IMR-90 (cell line): ENCODE measurements around the gene PPP1R16B. TPM values are rescaled to one million over a fixed set of nuclear protein-coding genes. Genes with fewer than 3 reads are reported as not detected.

Source experiments
- ATAC-seq: fragments of 200-7000 bp; cut with Tn5 transposase; 2 replicates; pipeline ENCODE4 v1.9.1; 2020; ENCODE audit warnings: low read depth, mild to moderate bottlenecking, moderate library complexity
- BruUV-seq: library from RNA; stranded (reverse); fragments of 400-500 nt; replicated peaks from 2 replicates; lab custom pipeline; 2021; lab: Mats Ljungman, UMichigan
- CTCF ChIA-PET: fragments of 300-600 bp; formaldehyde crosslinking; extraction: SDS; loops from one replicate; lab custom pipeline; 2021; ENCODE audit warnings: antibody characterized with exemption; lab: Yijun Ruan, JAX
- POLR2A ChIA-PET: fragments of 300-600 bp; sonication (Branson Sonifier 250); formaldehyde crosslinking; loops from one replicate; lab custom pipeline; 2022; ENCODE audit warnings: antibody characterized with exemption; ENCODE audit not compliant: unreplicated experiment; lab: Charles Lee
- DNase-seq: peaks from one replicate; pipeline ENCODE4 v3.0.0; 2013
- H2AFZ ChIP-seq: replicated peaks from 2 replicates; pipeline ENCODE3; 2013; ENCODE audit warnings: low read length, mild to moderate bottlenecking; ENCODE audit not compliant: poor library complexity
- H2AK5ac ChIP-seq: 2 replicates; pipeline ENCODE4 v1.6.1; 2013; ENCODE audit warnings: low read depth, low read length, inconsistent platforms
- H2AK9ac ChIP-seq: replicated peaks from 2 replicates; pipeline ENCODE3; 2013; ENCODE audit warnings: mild to moderate bottlenecking, low read depth, low read length, moderate library complexity; ENCODE audit not compliant: poor library complexity
- H2BK120ac ChIP-seq: 2 replicates; pipeline ENCODE4 v1.6.1; 2013; ENCODE audit warnings: low read depth, low read length, inconsistent platforms
- H2BK15ac ChIP-seq: 3 replicates; pipeline ENCODE4 v1.6.1; 2013; ENCODE audit warnings: low read depth, low read length, inconsistent platforms
- H2BK20ac ChIP-seq: 2 replicates; pipeline ENCODE4 v1.6.1; 2013; ENCODE audit warnings: low read depth, mild to moderate bottlenecking, inconsistent platforms, low read length, moderate library complexity
- H2BK5ac ChIP-seq: 2 replicates; pipeline ENCODE4 v1.6.1; 2013; ENCODE audit warnings: mild to moderate bottlenecking, low read depth, low read length, inconsistent platforms; ENCODE audit not compliant: poor library complexity, severe bottlenecking
- H3K14ac ChIP-seq: replicated peaks from 2 replicates; pipeline ENCODE4 v1.6.1; 2013; ENCODE audit warnings: low read depth, low read length, inconsistent platforms
- H3K18ac ChIP-seq: 2 replicates; pipeline ENCODE4 v1.6.1; 2013; ENCODE audit warnings: low read depth, low read length, control low read depth
- H3K23ac ChIP-seq: 2 replicates; pipeline ENCODE4 v1.6.1; 2013; ENCODE audit warnings: low read depth, low read length, inconsistent platforms
- H3K27ac ChIP-seq: 2 replicates; pipeline ENCODE4 v1.5.1; 2013; ENCODE audit warnings: mild to moderate bottlenecking, control low read depth, low read length; ENCODE audit not compliant: insufficient read depth
- H3K27me3 ChIP-seq: 2 replicates; pipeline ENCODE4 v1.6.1; 2013; ENCODE audit warnings: low read length; ENCODE audit not compliant: control insufficient read depth, insufficient read depth
- H3K36me3 ChIP-seq: 2 replicates; pipeline ENCODE4 v1.6.1; 2013; ENCODE audit warnings: low read length, mixed read lengths; ENCODE audit not compliant: control insufficient read depth, insufficient read depth
- H3K4ac ChIP-seq: 2 replicates; pipeline ENCODE4 v1.6.1; 2013; ENCODE audit warnings: low read depth, low read length, inconsistent platforms
- H3K4me1 ChIP-seq: 2 replicates; pipeline ENCODE4 v1.6.1; 2013; ENCODE audit warnings: low read length, mixed read lengths; ENCODE audit not compliant: control insufficient read depth, insufficient read depth
- H3K4me2 ChIP-seq: 2 replicates; pipeline ENCODE4 v1.6.1; 2013; ENCODE audit warnings: low read depth, mild to moderate bottlenecking, control low read depth, low read length, moderate library complexity
- H3K4me3 ChIP-seq: 2 replicates; pipeline ENCODE4 v1.5.1; 2013; ENCODE audit warnings: low read depth, mild to moderate bottlenecking, control low read depth, low read length, moderate library complexity; ENCODE audit not compliant: insufficient read depth
- H3K56ac ChIP-seq: 2 replicates; pipeline ENCODE4 v1.6.1; 2013; ENCODE audit warnings: low read length, inconsistent platforms; ENCODE audit not compliant: insufficient read depth; ENCODE audit errors: extremely low read depth
- H3K79me1 ChIP-seq, 2 experiments: 2 replicates each; pipeline ENCODE4 v1.6.1; 2013; ENCODE audit warnings: low read length in 2 of 2, inconsistent platforms in 1 of 2, low read depth in 1 of 2
- H3K9ac ChIP-seq: 2 replicates; pipeline ENCODE4 v1.6.1; 2013; ENCODE audit warnings: low read depth, low read length, control low read depth
- H3K9me1 ChIP-seq: 2 replicates; pipeline ENCODE4 v1.6.1; 2013; ENCODE audit warnings: low read length, inconsistent platforms; ENCODE audit not compliant: insufficient read depth
- H3K9me3 ChIP-seq: 2 replicates; pipeline ENCODE4 v1.6.1; 2013; ENCODE audit warnings: low read length; ENCODE audit not compliant: control insufficient read depth, insufficient read depth
- H4K20me1 ChIP-seq: 2 replicates; pipeline ENCODE4 v1.6.1; 2013; ENCODE audit warnings: low read length, inconsistent platforms; ENCODE audit not compliant: insufficient read depth
- H4K5ac ChIP-seq: 2 replicates; pipeline ENCODE4 v1.6.1; 2013; ENCODE audit warnings: mild to moderate bottlenecking, low read depth, low read length, control low read depth
- H4K8ac ChIP-seq, 2 experiments: 2 replicates each; pipeline ENCODE4 v1.6.1; 2013; ENCODE audit warnings: low read depth in 2 of 2, low read length in 2 of 2, control low read depth in 1 of 2, inconsistent platforms in 1 of 2
- H4K91ac ChIP-seq: 2 replicates; pipeline ENCODE4 v1.6.1; 2013; ENCODE audit warnings: low read depth, low read length, inconsistent platforms; ENCODE audit not compliant: insufficient read depth
- CEBPB ChIP-seq: IDR thresholded peaks from 2 replicates; pipeline ENCODE4 v1.6.1; 2012; ENCODE audit warnings: low read depth, low read length, improper control_type of control experiment
- CHD1 ChIP-seq: IDR thresholded peaks from 2 replicates; pipeline ENCODE4 v1.6.1; 2012; ENCODE audit warnings: low read depth, low read length, improper control_type of control experiment
- CTCF ChIP-seq: conservative IDR thresholded peaks from 2 replicates; pipeline ENCODE4 v1.5.1; 2012; ENCODE audit warnings: mild to moderate bottlenecking, low read depth, low read length, improper control_type of control experiment
- ELK1 ChIP-seq: fragments of 150-350 bp; IDR thresholded peaks from 2 replicates; pipeline ENCODE4 v1.6.1; 2016; ENCODE audit warnings: low read depth, mild to moderate bottlenecking, low read length, moderate library complexity, borderline replicate concordance
- FOS ChIP-seq: fragments of 150-350 bp; IDR thresholded peaks from 2 replicates; pipeline ENCODE4 v1.6.1; 2016; ENCODE audit warnings: low read depth, low read length
- MXI1 ChIP-seq: IDR thresholded peaks from 2 replicates; pipeline ENCODE4 v1.6.1; 2012; ENCODE audit warnings: low read depth, mild to moderate bottlenecking, low read length, moderate library complexity, borderline replicate concordance
- NFE2L2 ChIP-seq: fragments of 150-350 bp; IDR thresholded peaks from 2 replicates; pipeline ENCODE4 v1.6.1; 2016; ENCODE audit warnings: low read depth, mild to moderate bottlenecking, low read length
- POLR2A ChIP-seq: IDR thresholded peaks from 2 replicates; pipeline ENCODE4 v1.6.1; 2012; ENCODE audit warnings: mild to moderate bottlenecking, low read depth, low read length
- RAD21 ChIP-seq: IDR thresholded peaks from 2 replicates; pipeline ENCODE4 v1.6.1; 2012; ENCODE audit warnings: low read length, improper control_type of control experiment
- RFX5 ChIP-seq: IDR thresholded peaks from 2 replicates; pipeline ENCODE4 v1.8.0; 2012; ENCODE audit warnings: low read depth, mild to moderate bottlenecking, low read length, moderate library complexity
- SMC3 ChIP-seq: fragments of 150-350 bp; IDR thresholded peaks from 2 replicates; pipeline ENCODE4 v1.6.1; 2016; ENCODE audit warnings: low read depth, mild to moderate bottlenecking, antibody characterized with exemption, low read length, moderate library complexity
- USF2 ChIP-seq: fragments of 150-350 bp; IDR thresholded peaks from 2 replicates; pipeline ENCODE4 v1.6.1; 2017; ENCODE audit warnings: mild to moderate bottlenecking, antibody characterized with exemption, low read length, low read depth
- WGBS, 2 experiments: methylation state at CpG; one replicate each; pipeline versions ENCODE4 v1.1.5 to v1.1.7; 2013; ENCODE audit warnings: missing lambda C conversion rate in 2 of 2; ENCODE audit not compliant: insufficient read length in 1 of 2; ENCODE audit errors: extremely low coverage in 2 of 2; 5-methylcytosine and 5-hydroxymethylcytosine counted together
- dilution Hi-C: fragments of 300-500 bp; cut with HindIII; formaldehyde crosslinking; loops from one replicate; pipeline ENCODE4 v1.14.3; 2018; ENCODE audit warnings: low sequenced_read_pairs; ENCODE audit not compliant: unreplicated experiment
- in situ Hi-C: fragments of 300-500 bp; cut with MboI; formaldehyde crosslinking; loops from 3 replicates; pipeline ENCODE4 v1.14.3; 2019; ENCODE audit warnings: low sequenced_read_pairs, inconsistent platforms, mixed read lengths
- intact Hi-C: fragments of 100-400 bp; cut with micrococcal nuclease; formaldehyde crosslinking; loops from 2 replicates; pipeline ENCODE4 v1.10.0; 2022
- polyA plus RNA-seq, 3 experiments: library from polyadenylated mRNA; depleted of rRNA; stranded (reverse); fragments of >200 nt; gene quantifications; 2 replicates each; pipeline ENCODE4 v1.2.3, GENCODE V29; 2012; ENCODE audit warnings: low replicate concordance in 1 of 3
- total RNA-seq: library from RNA; depleted of rRNA; stranded (reverse); fragments of >200 nt; gene quantifications from 2 replicates; pipeline ENCODE4 v1.2.3, GENCODE V29; 2012

The PPP1R16B gene
- total and polyA plus RNA-seq, 2 of the 4 experiments (the other 2 are of a cell fraction): not detected

GRCh38 chr20:38880952-38881735 lies 75.6 kb downstream of the PPP1R16B start:
- Histone ChIP-seq H3K9me3 (no peaks in the 10 kb centered on the region), H3K23ac (no peak overlapping the region), H2BK20ac (no peak overlapping the region), H2AK5ac (no peak overlapping the region), H3K27me3 (peaks cover 11% of the 10 kb centered on the region), H3K4me1 (no peaks in the 10 kb centered on the region), H4K91ac (no peak overlapping the region), H3K56ac (no peak overlapping the region), H3K79me1 (no peaks in the 10 kb centered on the region), H3K4ac (no peak overlapping the region), H2AFZ (no peak overlapping the region), H3K18ac (no peak overlapping the region), H2BK15ac (no peak overlapping the region), H3K4me2 (no peak overlapping the region), H3K27ac (no peak overlapping the region), H4K20me1 (no peaks in the 10 kb centered on the region; the same call in 1 of the 2 replicates), H2BK5ac (no peak overlapping the region), H2AK9ac (no peak overlapping the region), H3K9me1 (no peaks in the 10 kb centered on the region), H4K5ac (no peak overlapping the region), H3K14ac (no peak overlapping the region), H3K4me3 (no peak overlapping the region), H3K36me3 (no peaks in the 10 kb centered on the region), H3K9ac (no peak overlapping the region), H4K8ac (no peak overlapping the region), H2BK120ac (no peak overlapping the region)
- ATAC-seq (no peak), DNase-seq (no peak)
- in situ Hi-C loops: no loop called here
- intact Hi-C loops: no loop called here
- CTCF ChIA-PET: interaction anchor here (0.5 kb wide), 1 partner anchor 24 kb away, joined by 3 read pairs; no protein-coding TSS in a partner anchor
- WGBS, 2 experiments: 30% methylated on average over 3 of the region's 14 CpGs; no CpG with 5 or more reads in 1 of the 2 experiments
- TF ChIP-seq CTCF (no peak), CHD1 (no peak), CEBPB (no peak), POLR2A (no peak), RFX5 (no peak), ELK1 (no peak), FOS (no peak), MXI1 (no peak), RAD21 (no peak), NFE2L2 (no peak), USF2 (no peak), SMC3 (no peak)
- dilution Hi-C loops: no loop called here
- POLR2A ChIA-PET: no interaction called here
- BruUV-seq: no TSS peak
